GM21717 (cell line): ENCODE results near the gene DHRS3.

Experiments
- ATAC-seq: cut with Tn5 transposase; IDR thresholded peaks from one replicate; pipeline ENCODE4 v1.9.1; 2021; ENCODE audit warnings: mild to moderate bottlenecking, moderate library complexity; ENCODE audit not compliant: unreplicated experiment

Gene DHRS3

DNA sequence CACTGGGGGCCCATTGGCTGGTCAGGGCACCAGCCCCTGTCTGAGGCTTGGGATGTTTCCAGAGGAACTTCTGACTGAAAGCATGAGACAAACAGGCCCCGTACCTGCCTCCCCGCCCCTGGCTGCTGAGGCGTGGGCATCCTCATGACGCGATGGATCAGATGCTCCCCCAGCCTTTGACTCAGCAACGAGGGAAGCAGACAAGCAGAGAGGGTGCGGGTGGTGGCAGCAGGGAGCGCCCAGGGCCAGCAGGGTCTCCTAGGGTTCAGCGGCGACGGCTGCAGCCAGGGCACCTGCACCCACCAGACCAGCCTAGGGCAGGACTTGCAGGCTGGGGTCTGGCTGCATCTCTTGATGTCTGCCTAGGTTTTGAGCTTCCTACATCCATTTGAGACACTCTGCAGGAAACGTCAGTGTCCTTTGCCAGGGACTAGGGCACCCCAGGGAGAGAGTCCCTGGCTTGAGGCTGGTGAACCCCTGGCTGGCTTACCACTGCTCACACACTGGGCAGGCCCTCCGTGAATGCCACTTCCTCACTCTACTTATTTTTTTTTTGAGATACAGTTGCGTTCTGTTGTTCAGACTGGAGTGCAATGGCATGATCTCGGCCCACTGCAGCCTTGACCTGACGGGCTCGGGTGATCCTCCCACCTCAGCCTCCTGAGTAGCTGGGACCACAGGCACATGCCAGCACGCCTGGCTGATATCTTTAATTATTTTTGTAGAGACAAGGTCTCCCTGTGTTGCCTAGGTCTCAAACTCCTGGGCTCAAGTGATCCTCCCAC is 63.3 kb downstream of the DHRS3 start:
- no peak for ATAC-seq

DNA sequence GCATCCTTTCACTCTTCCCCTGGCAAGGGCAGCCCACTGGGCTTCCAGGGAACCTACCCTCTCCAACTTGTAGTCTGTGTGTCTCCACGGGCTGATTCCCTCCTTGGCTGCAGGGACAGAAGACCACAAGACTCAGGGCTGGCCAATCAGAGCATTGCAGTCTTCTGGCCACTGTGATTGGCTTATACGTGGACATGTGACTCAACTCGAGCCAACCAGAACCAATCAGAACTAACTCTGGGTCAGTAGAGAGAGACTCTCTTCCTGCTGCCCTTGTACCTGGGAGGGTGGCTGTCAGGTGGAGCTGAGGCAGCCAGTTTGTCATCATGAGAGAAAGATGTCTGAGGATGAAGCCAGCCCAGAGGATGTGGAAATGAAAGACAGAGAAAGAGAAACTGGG is 64.0 kb downstream of the DHRS3 start:
- no peak for ATAC-seq

DNA sequence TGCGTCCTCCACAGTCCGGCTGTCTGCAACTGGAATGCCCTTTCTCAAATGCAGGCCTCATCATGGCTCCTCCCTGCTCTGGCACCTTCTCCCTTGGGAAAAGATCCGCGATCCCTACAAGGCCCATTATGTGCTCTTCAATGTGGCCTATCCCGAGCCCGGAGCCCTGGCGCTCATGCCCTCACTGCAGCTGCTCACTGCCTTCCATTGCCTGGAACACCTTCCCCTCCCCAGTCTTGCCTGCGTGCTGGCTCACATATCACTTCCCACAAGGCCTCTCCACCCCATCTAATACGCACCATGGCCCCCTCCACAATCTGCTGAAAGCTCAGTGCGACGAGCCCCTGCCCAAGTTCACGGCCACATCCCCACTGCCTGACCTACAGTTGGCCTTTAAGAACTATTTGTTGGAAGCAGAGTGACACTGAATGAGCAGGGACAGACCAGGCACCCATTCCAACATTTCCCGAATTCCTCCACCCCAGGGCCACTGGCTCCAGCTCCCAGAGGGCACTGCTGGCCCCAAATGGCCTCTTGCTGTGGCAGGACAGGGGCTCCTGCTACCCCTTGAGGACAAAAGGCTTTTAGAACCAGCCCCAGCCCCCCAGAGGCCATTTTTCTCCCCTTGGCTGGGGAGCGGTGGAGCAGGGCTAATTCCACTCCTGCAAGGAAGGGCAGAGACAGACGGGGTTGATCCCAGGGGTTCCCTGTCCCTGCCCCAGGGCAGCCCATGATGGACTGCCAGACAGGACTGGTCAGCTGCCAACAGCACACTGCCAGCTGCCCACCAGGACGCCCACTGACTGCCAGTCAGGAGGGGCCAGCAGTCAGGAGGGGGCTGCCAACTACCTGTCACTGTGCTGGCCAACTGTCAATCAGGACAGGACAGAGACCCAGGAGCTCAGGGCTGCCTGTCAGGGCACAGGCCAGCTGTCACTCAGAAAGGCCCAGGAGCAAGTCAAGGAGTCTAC is 64.8 kb downstream of the DHRS3 start:
- ATAC-seq, result no peak

DNA sequence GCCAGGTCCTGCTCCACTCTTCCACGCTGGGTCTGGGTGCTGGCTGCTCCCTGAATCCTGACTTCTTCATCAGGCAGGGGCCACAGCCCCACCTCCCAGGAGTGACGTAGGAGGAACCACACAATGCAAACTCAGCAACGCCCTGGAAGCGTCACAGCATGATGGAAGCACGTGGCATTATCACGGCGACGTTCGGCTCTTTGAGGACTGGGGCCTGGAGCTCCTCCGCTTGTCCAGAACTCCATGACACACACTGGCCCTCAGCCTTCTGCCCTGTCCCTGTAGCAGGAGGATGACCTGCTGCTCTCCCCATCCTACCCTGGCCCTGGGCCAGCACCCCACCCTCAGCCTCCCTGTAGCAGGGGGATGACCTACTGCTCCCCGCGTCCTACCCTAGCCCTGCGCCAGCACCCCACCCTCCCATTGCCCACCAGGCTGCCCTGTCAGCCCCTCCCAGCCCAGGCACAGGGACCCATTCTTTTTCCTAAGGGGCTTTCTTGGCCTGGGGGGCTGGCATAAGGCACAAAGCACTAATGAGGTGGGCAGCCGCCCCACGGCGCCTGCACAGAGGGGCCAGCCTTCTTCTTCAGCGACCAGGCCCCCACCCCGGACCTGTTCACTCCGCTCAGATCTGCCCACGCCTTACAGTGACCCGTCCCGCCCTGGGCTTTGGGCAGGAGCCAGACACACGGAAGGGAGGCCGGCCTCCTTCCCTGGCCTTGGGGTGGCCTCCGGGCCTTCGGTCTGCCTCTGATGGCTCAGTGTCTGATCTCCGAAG is 65.7 kb downstream of the DHRS3 start:
- ATAC-seq, result no peak

DNA sequence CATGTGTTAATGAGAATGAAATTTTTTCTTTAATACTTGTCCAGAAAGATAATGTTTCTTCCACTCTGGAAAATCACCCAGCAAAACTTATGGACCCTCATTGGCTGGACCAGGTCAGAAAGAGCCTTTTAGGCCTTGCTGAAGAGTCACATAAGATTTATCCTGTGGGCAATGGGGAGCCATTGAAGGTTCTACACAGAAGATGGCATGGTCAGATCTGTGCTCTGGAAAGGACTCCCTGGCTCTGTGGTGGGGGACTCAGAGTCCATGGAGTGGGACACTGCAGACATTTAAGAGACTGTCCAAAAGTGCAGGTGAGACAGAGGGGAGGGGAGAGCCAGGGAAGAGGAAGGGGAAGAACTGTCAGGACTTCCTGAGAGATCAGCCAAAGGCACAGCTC is 66.4 kb downstream of the DHRS3 start:
- no peak for ATAC-seq

DNA sequence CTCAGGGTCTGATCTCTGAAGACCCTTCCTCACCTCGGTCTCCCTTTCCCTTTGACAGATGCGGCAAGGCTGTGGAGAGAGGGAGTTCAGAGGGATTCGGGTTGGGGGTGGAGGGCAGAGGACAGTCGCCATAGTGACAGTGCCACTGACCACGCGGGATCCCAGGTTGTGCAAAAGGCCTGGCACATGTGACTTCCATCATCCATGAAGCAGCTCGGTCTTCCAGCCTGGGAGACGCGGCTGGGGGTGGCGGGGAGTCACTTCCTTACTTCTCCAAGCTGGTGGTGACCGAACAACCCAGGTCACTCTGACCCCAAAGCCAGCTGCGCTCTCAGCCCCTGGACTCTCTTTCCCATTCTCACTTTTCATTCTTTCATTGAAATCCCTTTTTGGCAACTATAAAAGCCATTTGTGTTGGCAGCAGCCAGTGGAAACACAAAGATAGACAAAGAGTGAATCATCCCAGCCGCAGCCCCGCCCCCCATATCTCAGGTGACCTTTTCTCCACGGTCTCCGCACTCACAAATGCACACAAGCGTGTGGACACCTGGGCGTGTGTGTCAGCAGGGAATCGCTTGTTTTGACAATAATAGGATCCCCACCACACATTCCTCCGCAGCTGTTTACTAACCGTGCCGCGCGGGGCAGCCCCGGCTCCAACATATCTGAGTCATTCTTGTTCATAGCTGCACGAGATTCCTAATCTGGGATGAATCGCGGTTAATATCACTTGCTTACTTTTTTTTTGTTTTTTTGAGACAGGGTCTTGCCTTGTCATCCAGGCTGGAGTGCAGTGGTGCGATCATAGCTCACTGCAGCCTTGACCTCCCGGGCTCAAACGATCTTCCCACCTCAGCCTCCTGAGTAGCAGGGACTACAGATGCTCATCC is 68.3 kb downstream of the DHRS3 start:
- ATAC-seq, result no peak

DNA sequence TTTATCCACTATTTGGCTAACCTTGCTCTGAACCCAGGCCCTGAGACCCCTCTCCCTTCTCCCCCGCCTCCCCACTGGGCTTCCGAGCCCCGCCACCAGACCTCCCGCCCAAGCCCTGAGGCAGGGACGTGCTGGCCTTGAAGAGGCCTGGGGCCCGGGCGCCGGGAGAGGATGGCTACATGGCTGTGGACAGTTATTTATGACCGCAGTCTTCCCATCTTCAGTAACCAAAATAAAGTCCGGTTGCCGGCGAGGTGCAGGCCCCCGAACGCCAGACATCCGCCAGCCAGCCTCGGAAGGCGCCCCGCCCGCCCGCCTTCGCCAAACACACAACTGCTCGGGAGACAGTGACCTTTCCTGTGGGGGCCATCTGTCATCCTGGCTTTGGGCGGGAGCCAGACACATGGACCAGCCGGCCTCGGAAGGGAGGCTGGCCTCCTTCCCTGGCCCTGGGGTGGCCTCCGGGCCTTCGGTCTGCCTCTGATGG is 69.0 kb downstream of the DHRS3 start:
- ATAC-seq, result no peak

DNA sequence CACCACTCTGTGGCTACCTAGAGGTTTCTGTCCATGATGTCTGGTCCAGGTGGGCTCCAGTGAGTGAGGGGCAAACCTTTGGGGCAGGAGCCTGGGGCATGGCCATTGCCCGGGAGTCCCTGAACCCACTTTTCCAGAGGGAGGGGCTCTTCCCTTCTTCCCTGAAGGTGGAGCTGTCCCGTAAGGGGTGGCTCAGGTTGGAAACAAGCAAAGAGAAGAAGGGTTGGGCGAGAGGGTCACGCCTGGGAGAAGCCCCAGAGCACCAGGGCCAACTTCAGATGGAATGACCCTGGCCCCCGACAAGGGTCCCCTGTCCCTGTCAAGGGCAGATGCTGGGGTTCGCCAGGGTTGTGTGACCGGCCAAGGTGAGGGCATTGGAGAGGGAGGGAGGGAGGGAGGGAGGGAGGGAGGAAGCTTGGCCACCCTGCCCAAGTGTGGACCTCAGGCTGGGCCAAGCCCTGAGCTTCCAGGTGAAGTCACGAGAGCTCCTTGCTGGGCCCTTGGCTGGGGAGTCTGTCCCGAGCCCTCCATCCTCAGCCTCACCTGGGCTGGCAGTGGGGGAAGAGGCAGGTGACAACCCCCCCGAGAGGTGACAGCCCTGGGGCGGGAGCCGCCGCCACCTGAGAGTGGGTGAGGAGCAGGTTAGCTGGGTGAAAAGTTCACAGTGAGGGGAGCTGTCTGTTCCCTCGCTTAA is 69.6 kb downstream of the DHRS3 start:
- no peak for ATAC-seq

DNA sequence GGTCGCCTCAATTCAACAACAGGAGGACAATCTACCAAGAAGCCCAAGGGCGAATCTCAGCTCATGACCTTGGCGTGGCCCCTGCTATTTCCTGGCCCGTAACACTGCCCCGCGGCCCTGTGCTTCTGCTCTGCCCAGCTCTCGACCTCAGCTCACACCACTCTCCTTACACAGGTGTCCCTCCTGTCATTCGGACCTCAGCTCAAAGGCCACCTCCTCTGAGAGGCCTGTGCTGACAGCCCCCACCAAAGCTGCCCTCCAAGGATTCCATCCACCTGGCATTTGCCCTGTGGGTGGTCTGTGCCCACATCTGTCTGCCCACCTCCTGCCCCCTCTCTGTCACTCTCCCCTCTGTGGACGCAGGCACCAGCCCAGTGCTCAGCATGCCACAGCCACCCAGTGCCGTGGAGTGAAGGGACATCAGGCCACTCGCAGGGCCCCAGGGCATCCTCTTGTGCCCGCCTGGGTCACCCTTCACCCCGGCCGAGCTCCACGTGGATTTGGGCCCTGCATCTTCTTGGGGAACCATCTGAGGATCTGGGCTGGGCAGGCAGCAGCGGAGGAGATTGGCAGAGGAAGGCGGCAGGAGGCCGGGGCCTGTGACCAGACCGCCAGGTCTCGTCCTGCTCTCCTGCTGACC is 70.3 kb downstream of the DHRS3 start:
- ATAC-seq, result no peak

DNA sequence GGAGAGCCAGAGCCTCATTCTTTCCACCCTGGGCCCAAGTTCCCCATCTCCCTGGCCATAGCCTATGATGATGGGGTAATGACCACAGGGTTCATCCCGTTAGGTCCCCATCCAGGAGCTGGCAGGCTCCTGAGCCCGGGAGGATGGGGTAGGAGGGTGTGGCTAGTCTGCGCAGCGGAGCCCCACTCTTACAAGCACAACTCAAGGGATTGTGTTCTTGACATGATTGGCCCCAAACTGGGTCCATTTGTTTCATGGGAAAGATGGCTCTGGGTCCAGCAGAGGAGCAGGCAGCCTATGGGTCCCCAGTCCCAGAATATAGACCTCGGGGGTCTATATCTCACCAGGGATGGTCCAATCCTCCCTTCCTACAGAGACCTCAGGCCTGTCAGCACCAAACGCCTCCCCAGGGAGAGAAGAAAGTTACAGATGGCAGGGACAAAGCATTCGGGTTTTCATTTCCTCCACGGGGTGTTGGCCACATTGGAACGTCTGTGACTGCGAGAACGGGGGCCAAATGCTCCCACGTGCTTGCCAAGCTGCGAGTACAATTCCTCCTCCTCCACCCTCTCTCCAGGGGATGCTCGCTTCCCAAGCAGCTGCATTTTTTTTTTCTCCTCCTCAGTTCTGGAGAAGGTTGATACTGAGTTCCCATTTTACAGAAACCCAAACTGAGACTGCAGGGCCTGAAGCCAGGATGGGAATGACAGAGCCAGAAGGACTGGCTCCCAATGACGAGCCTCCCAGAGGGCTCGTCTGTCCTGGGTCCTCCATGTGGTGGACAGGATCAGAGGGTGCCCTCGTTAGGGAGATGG is 71.0 kb downstream of the DHRS3 start:
- no peak for ATAC-seq

DNA sequence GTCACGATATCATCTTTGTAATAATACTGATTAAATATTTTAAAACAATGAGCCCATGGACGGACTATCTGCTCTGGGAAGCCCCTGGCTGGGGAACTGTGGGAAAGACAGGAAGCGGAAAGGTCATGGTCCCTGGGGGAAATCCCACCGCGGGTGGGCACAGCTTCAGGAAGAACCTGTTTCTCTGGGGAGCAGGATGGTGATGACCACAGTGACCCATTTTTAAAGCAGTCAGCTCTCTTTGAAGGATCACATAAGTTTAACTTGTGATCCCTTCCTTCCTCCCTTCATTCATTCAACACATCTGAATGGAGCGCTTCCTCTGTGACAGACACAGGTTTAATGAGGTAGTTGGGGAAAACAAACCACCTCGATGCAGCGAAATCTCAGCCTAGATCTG is 73.0 kb downstream of the DHRS3 start:
- no peak for ATAC-seq

DNA sequence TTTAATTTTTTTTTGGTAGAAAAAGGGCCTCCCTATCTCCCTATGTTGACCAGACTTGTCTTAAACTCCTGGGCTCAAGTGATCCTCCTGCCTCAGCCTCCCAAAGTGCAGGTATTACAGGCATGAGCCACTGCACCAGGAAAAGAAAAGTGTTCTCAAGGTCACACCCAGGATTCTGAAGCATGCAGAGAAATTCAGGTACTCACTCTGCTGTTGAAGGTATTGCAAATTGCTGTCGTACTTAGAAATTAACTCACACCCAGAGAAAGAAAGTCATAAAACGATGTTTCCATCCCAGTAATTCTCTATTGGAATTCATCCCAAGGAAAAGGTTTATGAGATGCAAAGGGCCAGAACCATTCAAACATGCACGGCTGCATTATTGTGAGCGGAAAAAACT is 73.7 kb downstream of the DHRS3 start:
- ATAC-seq, result no peak

DNA sequence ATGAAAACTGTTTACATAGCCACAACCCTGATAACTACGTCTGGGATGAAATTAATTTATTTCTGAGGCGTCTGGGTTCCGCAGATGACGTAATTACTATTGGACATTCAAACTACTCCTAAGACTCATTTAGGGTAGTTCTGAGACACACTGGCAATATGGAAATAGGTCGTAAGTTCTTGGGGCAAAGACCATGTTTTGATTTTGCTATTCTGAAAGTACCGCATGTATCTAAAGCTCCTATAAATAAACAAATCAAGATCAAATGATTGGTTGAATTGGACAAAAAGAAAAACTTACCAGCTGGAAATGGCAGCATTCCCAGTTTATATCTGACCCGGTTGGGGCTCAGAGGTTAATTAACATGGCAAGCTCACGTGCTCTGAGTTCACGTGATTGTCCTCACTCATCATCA is 74.3 kb downstream of the DHRS3 start:
- no peak for ATAC-seq

DNA sequence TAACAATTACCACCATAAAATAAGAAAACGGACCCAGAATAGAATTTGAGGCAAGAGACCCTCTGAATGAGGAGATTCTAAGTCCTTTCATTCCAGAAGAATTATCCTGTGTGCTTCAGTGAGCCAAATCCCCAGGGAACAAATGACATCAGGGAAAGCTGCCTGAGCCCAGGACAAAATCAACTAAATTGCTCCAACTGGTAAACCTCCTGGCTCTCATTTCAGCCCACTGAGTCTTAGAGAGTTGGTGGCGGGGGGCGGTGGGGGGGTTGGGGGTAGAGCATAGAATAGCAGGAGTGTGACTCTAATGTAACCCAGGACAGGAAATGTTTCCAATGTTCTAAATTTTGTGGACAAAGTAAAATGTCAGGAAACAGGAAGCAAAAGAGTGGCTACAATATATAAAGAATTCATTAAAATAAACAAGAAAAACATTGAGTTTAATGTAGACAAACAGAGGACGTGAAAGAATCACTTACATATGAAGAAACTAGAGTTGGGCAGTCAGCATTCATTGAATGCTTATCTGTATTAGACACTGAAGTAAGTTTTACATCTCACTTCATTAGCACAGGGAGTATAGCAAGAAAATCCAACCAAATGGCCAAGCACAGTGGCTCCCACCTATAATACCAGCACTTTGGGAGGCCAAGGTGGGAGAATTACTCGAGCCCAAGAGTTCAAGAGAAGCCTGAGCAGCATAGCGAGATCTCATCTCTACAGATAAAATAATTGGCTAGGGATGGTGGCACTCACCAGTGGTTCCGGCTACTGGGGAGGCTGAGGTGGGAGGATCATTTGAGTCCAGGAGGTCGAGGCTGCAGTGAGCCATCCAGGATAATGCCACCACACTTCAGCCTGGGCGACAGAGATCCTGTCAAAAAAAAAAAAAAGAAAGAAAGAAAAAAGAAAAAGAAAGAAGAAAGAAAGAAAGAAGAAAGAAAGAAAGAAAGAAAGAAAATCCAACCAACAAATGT is 75.1 kb downstream of the DHRS3 start:
- no peak for ATAC-seq

DNA sequence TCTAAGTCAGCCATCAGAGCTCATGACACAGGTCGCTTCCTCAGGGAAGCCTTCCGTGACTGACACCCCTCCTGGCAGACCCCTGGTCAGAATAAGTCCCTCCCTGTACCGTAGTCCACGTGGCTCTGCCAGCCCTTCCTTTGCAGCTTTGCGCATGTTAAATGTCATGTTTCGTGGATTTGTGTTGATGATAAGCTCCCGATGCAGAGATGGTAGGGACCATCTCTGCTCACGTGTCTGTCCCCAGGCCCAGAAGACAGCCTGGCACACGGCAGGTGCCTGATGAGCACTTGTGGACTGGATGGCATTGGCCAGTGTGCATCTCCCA is 75.9 kb downstream of the DHRS3 start:
- no peak for ATAC-seq

DNA sequence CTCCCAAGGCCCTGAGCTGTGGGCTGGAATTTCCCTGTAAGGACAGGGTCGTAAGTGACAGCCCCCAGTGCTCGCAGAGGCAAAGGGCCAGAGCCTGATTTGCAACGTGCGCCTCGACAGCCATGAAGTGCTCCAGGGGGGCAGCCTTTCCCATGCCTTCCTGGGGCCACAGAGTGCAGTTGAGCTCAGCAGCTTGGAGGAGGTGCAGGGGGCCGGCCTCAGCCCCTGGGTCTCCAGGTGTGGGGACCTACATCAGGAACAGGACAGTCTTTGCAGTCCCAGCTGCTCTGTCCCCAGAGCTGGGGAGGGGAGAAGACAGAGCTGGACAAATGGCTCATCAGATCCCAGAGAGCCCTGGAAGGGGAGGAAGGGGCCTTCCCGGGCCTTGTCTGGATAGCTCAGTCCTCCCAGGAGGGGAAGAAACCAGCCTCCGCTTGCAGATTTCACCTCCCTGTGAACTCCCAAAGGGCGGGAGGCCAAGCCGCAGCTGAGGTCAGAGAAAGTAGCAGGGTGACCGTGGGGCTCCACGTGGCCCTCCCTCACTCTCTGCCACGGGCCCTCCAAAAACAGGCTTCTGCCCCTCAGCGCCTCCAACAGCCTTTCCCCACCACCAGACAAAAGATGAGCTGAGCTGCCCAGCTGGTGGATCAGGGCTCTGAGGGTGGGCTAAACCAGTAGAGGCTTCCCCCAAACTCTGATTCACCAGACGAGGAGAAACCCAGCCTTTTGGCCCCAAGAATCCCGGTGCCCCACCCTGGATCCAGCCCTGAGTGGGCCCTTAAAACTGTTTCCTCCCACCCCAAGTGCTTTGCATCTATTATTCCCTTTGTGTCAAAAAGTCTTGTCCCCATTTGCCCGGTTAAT is 76.5 kb downstream of the DHRS3 start:
- ATAC-seq, result no peak
